Measurements from ENCODE around the gene PTPRN2.
A peak's percentile ranks its signal among the peaks of the same experiment; 100 is the strongest.
"Not testable (repeated sequence)": the region's sequence is repeated elsewhere in the genome, so short reads cannot be mapped to it uniquely, and the experiment has no call there.

The PTPRN2 gene

GRCh38 chr7:157853076-157853788, 734.4 kb downstream of the PTPRN2 start:
- no peaks in the 10 kb centered on the region for H3K9me3 ChIP-seq (ENCODE audit: control insufficient read depth in 5 of 5, low read length in 5 of 5)
- H3K36me3 ChIP-seq (ENCODE audit: control insufficient read depth in 5 of 5, insufficient read depth in 5 of 5, low read length in 5 of 5) = no peaks in the 10 kb centered on the region
- H3K27ac ChIP-seq (ENCODE audit: low read depth, low read length) = no peak overlapping the region
- H3K27me3 ChIP-seq (ENCODE audit: control insufficient read depth in 5 of 5, insufficient read depth in 4 of 5, low read length in 5 of 5) = peaks cover 0 to 16% (median 6%) of the 10 kb centered on the region in 5 donors
- no peak overlapping the region for H3K9ac ChIP-seq (ENCODE audit: low read length in 5 of 5)
- peaks cover 3 to 42% (median 27%) of the 10 kb centered on the region in 5 donors for H3K4me1 ChIP-seq (ENCODE audit: control insufficient read depth in 5 of 5, insufficient read depth in 5 of 5, low read length in 5 of 5)
- no peak overlapping the region for H3K4me3 ChIP-seq (ENCODE audit: low read depth in 1 of 5, low read length in 5 of 5)

GRCh38 chr7:157851501-157852067, 736.0 kb downstream of the PTPRN2 start:
- Histone ChIP-seq H3K27ac (ENCODE audit: low read depth, low read length) (no peak overlapping the region), H3K36me3 (ENCODE audit: control insufficient read depth in 5 of 5, insufficient read depth in 5 of 5, low read length in 5 of 5) (no peaks in the 10 kb centered on the region), H3K9me3 (ENCODE audit: control insufficient read depth in 5 of 5, low read length in 5 of 5) (no peaks in the 10 kb centered on the region), H3K4me3 (ENCODE audit: low read depth in 1 of 5, low read length in 5 of 5) (peak overlapping the region in 4 of 5 donors; percentile 30 to 53 (median 44)), H3K27me3 (ENCODE audit: control insufficient read depth in 5 of 5, insufficient read depth in 4 of 5, low read length in 5 of 5) (peaks cover 0 to 16% (median 6%) of the 10 kb centered on the region in 5 donors), H3K9ac (ENCODE audit: low read length in 5 of 5) (peak overlapping the region in 2 of 5 donors; percentile 22 to 28), H3K4me1 (ENCODE audit: control insufficient read depth in 5 of 5, insufficient read depth in 5 of 5, low read length in 5 of 5) (peaks cover 3 to 42% (median 27%) of the 10 kb centered on the region in 5 donors)

GRCh38 chr7:157850481-157851444, 736.9 kb downstream of the PTPRN2 start:
- Histone ChIP-seq H3K27ac (ENCODE audit: low read depth, low read length) (no peak overlapping the region), H3K4me3 (ENCODE audit: low read depth in 1 of 5, low read length in 5 of 5) (peak overlapping the region in 1 of 5 donors; percentile 42), H3K4me1 (ENCODE audit: control insufficient read depth in 5 of 5, insufficient read depth in 5 of 5, low read length in 5 of 5) (peaks cover 3 to 39% (median 26%) of the 10 kb centered on the region in 5 donors), H3K36me3 (ENCODE audit: control insufficient read depth in 5 of 5, insufficient read depth in 5 of 5, low read length in 5 of 5) (no peaks in the 10 kb centered on the region), H3K9me3 (ENCODE audit: control insufficient read depth in 5 of 5, low read length in 5 of 5) (no peaks in the 10 kb centered on the region), H3K9ac (ENCODE audit: low read length in 5 of 5) (no peak overlapping the region), H3K27me3 (ENCODE audit: control insufficient read depth in 5 of 5, insufficient read depth in 4 of 5, low read length in 5 of 5) (peaks cover 0 to 16% (median 6%) of the 10 kb centered on the region in 5 donors)

GRCh38 chr7:157849726-157850125, 737.9 kb downstream of the PTPRN2 start:
- Histone ChIP-seq H3K4me3 (ENCODE audit: low read depth in 1 of 5, low read length in 5 of 5) (no peak overlapping the region), H3K4me1 (ENCODE audit: control insufficient read depth in 5 of 5, insufficient read depth in 5 of 5, low read length in 5 of 5) (peaks cover 5 to 29% (median 20%) of the 10 kb centered on the region in 5 donors), H3K27me3 (ENCODE audit: control insufficient read depth in 5 of 5, insufficient read depth in 4 of 5, low read length in 5 of 5) (peaks cover 0 to 19% (median 6%) of the 10 kb centered on the region in 5 donors), H3K36me3 (ENCODE audit: control insufficient read depth in 5 of 5, insufficient read depth in 5 of 5, low read length in 5 of 5) (no peaks in the 10 kb centered on the region), H3K9me3 (ENCODE audit: control insufficient read depth in 5 of 5, low read length in 5 of 5) (peaks cover 0 to 3% (median 0%) of the 10 kb centered on the region in 5 donors), H3K9ac (ENCODE audit: low read length in 5 of 5) (no peak overlapping the region), H3K27ac (ENCODE audit: low read depth, low read length) (no peak overlapping the region)

- Histone ChIP-seq H3K4me1 (ENCODE audit: control insufficient read depth in 5 of 5, insufficient read depth in 5 of 5, low read length in 5 of 5) (peaks cover 5 to 24% (median 15%) of the 10 kb centered on the region in 5 donors), H3K9me3 (ENCODE audit: control insufficient read depth in 5 of 5, low read length in 5 of 5) (peaks cover 0 to 3% (median 0%) of the 10 kb centered on the region in 5 donors), H3K9ac (ENCODE audit: low read length in 5 of 5) (no peak overlapping the region), H3K36me3 (ENCODE audit: control insufficient read depth in 5 of 5, insufficient read depth in 5 of 5, low read length in 5 of 5) (no peaks in the 10 kb centered on the region), H3K4me3 (ENCODE audit: low read depth in 1 of 5, low read length in 5 of 5) (no peak overlapping the region), H3K27ac (ENCODE audit: low read depth, low read length) (no peak overlapping the region), H3K27me3 (ENCODE audit: control insufficient read depth in 5 of 5, insufficient read depth in 4 of 5, low read length in 5 of 5) (peaks cover 0 to 16% (median 9%) of the 10 kb centered on the region in 5 donors)
Measured at GRCh38 chr7:157849341-157849596, 738.4 kb downstream of the PTPRN2 start.

GRCh38 chr7:157848508-157849340, 738.9 kb downstream of the PTPRN2 start:
- Histone ChIP-seq H3K4me3 (ENCODE audit: low read depth in 1 of 5, low read length in 5 of 5) (no peak overlapping the region), H3K27ac (ENCODE audit: low read depth, low read length) (no peak overlapping the region), H3K9ac (ENCODE audit: low read length in 5 of 5) (no peak overlapping the region), H3K4me1 (ENCODE audit: control insufficient read depth in 5 of 5, insufficient read depth in 5 of 5, low read length in 5 of 5) (peaks cover 2 to 19% (median 10%) of the 10 kb centered on the region in 5 donors), H3K36me3 (ENCODE audit: control insufficient read depth in 5 of 5, insufficient read depth in 5 of 5, low read length in 5 of 5) (no peaks in the 10 kb centered on the region), H3K9me3 (ENCODE audit: control insufficient read depth in 5 of 5, low read length in 5 of 5) (peaks cover 0 to 3% (median 0%) of the 10 kb centered on the region in 5 donors), H3K27me3 (ENCODE audit: control insufficient read depth in 5 of 5, insufficient read depth in 4 of 5, low read length in 5 of 5) (peaks cover 0 to 16% (median 9%) of the 10 kb centered on the region in 5 donors)

GRCh38 chr7:157847756-157848487, 739.7 kb downstream of the PTPRN2 start:
- H3K4me1 ChIP-seq (ENCODE audit: control insufficient read depth in 5 of 5, insufficient read depth in 5 of 5, low read length in 5 of 5) = peaks cover 2 to 12% (median 9%) of the 10 kb centered on the region in 5 donors
- H3K9ac ChIP-seq (ENCODE audit: low read length in 5 of 5); H3K9me3 ChIP-seq (ENCODE audit: control insufficient read depth in 5 of 5, low read length in 5 of 5); H3K27ac ChIP-seq (ENCODE audit: low read depth, low read length); H3K4me3 ChIP-seq (ENCODE audit: low read depth in 1 of 5, low read length in 5 of 5); H3K36me3 ChIP-seq (ENCODE audit: control insufficient read depth in 5 of 5, insufficient read depth in 5 of 5, low read length in 5 of 5): not testable (repeated sequence)
- H3K27me3 ChIP-seq (ENCODE audit: control insufficient read depth in 5 of 5, insufficient read depth in 4 of 5, low read length in 5 of 5) = peaks cover 0 to 16% (median 9%) of the 10 kb centered on the region in 5 donors

- peaks cover 0 to 16% (median 9%) of the 10 kb centered on the region in 5 donors for H3K27me3 ChIP-seq (ENCODE audit: control insufficient read depth in 5 of 5, insufficient read depth in 4 of 5, low read length in 5 of 5)
- H3K4me3 ChIP-seq (ENCODE audit: low read depth in 1 of 5, low read length in 5 of 5); H3K36me3 ChIP-seq (ENCODE audit: control insufficient read depth in 5 of 5, insufficient read depth in 5 of 5, low read length in 5 of 5); H3K4me1 ChIP-seq (ENCODE audit: control insufficient read depth in 5 of 5, insufficient read depth in 5 of 5, low read length in 5 of 5); H3K27ac ChIP-seq (ENCODE audit: low read depth, low read length); H3K9me3 ChIP-seq (ENCODE audit: control insufficient read depth in 5 of 5, low read length in 5 of 5); H3K9ac ChIP-seq (ENCODE audit: low read length in 5 of 5): not testable (repeated sequence)
Measured at GRCh38 chr7:157846746-157847145, 740.9 kb downstream of the PTPRN2 start.

- peaks cover 0 to 14% (median 9%) of the 10 kb centered on the region in 5 donors for H3K27me3 ChIP-seq (ENCODE audit: control insufficient read depth in 5 of 5, insufficient read depth in 4 of 5, low read length in 5 of 5)
- no peak overlapping the region for H3K9ac ChIP-seq (ENCODE audit: low read length in 5 of 5)
- H3K4me1 ChIP-seq (ENCODE audit: control insufficient read depth in 5 of 5, insufficient read depth in 5 of 5, low read length in 5 of 5) = peaks cover 0 to 3% (median 1%) of the 10 kb centered on the region in 5 donors
- peaks cover 0 to 3% (median 0%) of the 10 kb centered on the region in 5 donors for H3K9me3 ChIP-seq (ENCODE audit: control insufficient read depth in 5 of 5, low read length in 5 of 5)
- H3K36me3 ChIP-seq (ENCODE audit: control insufficient read depth in 5 of 5, insufficient read depth in 5 of 5, low read length in 5 of 5) = no peaks in the 10 kb centered on the region
- H3K27ac ChIP-seq (ENCODE audit: low read depth, low read length) = no peak overlapping the region
- H3K4me3 ChIP-seq (ENCODE audit: low read depth in 1 of 5, low read length in 5 of 5) = no peak overlapping the region
Measured at GRCh38 chr7:157846271-157846670, 741.4 kb downstream of the PTPRN2 start.
